Stimulated activated CD8-positive, alpha-beta memory T cell treated with anti-CD3 and anti-CD28 coated beads, Interleukin-2, amount 100 ng/mL, for 1 hour (primary cell): ENCODE data around the gene DCLK2.
"Not testable (repeated sequence)": the region's sequence is repeated elsewhere in the genome, so short reads cannot be mapped to it uniquely, and the experiment has no call there.

Experiments used
- DNase-seq, 2 donors: peaks; one replicate each; pipeline ENCODE4 v3.0.0-alpha.2; 2020; ENCODE audit warnings: low read depth in 2 of 2

The DCLK2 gene

DNA sequence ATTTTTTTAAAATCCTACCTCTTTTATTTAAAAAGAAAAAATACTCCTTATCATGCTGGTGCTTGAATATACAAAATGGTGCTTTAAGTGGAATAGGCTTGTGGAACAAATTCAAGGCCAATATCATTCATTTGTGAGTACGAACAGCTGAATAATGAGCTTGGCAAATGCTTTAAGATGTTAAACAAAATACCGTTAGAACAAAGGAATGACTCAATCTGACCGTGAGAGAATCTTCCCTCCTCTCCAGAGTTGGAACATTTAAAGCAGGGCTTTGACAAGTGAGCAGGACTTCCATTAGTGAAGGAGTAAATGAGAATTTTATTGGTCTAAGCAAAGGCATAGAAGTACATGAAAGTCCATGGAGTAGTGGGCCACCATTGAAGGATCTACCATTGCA, 74.5 kb downstream of the DCLK2 start:
- no peak for DNase-seq

DNA sequence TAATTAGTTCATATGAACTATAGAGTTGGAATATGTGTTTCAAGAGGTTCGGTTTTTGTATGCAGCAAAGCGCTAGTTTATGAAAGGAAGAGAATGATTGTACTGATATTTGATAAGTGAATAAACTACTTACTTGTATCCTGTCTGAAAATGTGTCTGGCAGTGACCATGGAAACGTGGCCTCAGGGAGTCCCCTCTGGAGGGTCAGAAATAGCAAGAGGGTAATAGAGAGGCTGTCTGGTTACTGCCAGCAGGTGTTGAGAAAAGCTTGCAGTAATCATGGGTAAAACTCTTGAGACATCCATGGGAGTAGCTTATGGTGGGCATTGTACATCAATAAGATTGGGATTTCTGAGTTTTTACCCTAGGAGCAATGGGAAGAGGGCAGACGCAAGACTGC, 77.1 kb downstream of the DCLK2 start:
- no peak for DNase-seq

DNA sequence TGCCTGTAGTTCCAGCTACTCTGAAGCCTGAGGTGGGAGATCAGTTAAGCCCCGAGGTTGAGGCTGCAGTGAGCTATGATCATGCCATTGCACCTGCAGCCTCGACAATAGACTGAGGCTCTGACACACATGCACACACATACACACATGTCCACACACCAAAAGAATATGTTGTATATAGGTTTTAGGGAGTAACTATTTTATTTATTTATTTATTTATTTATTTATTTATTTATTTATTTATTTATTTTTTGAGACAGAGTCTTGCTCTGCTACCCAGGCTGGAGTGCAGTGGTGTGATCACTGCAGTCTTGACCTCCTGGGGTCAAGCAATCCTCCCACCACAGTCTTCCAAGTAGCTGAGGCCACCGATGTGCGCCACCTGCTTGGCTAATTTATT, 78.3 kb downstream of the DCLK2 start:
- no peak for DNase-seq

DNA sequence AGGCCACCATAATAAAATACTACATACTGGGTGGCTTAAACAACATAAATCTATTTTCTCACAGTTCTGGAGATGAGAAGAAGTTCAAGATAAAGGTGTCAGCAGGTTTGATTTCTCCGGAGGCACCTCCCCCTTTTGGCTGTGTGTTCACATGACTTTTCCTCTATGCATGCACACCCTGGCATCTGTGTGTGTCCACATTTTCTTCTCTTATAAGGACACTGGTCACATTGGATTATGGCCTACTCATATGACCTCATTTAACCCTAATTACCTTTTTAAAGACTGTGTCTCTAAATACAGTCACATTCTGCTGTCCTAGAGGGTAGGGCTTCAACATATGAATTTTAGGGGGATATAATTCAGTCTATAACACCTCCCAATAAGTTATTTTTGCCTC, 79.8 kb downstream of the DCLK2 start:
- no peak for DNase-seq

DNA sequence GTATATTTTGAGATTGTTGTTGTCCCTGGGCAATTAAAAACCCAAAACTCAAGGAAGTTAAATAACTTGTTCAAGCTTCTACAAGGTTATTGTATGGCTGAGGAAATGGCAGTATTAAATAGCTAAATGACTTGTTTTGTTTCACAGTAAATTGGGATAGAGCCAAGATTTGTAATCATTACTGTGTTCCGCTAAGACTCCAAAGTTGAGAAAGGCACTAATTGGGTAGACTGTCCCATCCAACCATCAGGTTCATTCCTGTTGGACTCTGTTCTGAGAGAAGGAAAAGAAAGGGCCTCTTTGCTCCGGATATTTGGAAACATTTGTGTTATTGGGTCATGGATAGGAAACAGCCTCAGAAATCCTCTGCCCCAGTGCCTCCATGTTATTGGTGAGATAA, 82.2 kb downstream of the DCLK2 start:
- DNase-seq, result no peak

DNA sequence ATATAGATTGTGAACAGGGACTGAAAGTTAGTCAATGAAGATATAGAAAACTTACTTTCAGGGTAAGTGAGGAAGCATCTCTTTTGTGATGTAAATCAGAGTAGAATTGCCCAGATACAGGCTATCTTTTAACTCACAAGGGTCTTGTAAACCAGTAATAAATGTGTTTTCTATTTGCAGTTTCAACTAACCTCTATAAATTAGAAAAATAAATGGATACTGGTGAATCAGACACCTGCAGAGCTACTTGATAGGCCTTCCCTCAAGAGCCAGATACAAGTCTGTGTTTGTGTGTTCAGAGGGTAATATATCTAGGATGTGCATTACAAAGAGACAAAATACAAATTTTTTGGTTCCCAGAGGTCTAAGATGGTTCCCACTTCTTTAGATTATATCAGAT, 82.9 kb downstream of the DCLK2 start:
- no peak for DNase-seq

DNA sequence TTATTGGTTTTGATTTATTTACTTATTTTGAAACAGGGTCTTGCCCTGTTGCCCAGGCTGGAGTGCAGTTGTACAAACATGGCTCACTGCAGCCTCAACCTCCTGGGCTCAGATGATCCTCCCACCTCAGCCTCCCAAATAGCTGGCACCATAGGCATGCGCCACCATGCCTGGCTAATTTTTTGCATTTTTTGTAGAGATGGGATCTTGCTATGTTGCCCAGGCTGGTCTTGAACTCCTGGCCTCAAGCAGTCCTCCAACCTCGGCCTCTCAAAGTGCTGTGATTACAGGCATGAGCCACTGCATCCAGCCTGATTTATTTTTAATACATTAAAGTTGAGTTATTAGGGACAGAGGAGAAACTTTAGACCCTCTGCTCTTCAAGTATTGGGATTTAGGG, 83.8 kb downstream of the DCLK2 start:
- not testable (repeated sequence) for DNase-seq

DNA sequence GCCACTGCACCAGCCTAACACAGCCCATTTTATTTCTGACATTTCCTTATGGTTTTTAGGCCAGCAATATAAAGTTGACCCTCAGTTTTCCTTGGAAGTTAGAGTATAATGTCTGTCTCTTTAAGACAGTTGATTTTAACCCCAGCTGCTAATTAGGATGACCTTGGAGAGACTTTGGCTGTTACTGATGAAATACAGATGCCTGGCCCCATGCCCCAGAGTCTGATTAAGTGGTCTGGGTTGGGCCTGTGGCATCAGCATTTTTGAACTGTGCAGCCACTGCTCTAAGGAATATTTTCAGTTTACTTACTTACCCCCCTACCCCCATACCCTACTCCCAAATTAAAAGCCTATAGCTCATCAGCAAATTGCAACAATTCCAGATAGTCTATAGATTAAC, 85.8 kb downstream of the DCLK2 start:
- DNase-seq, result no peak

DNA sequence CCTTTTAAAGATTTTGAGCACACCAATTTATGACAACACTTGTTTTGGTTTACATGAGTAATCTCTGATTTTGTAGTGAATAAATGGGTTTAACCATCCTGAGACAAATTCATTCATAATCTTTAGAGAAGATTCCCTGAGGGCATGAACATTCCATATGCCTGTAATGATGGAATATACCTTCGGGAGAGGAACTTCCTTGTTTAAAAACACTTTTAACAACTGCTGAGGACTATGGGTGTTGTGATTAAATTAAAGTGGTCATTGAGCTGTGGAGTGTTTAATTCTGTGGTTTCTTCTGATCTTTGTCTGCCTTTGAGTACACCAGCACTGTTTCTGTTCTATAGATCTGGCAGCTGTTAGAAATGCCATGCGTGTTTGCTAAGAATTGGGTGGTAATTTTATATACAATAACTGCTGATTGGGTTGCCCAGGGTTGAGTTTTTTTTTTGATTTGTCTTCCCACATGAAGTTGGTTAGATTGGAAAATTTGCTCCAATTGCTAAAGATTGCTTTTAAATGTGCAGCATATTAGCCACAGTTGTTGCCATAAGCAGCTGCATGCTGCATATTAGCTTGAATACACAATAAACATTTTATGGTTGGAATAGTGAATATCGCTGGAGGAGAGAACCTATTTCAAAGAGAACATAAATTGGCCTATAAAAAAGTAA, 86.8 kb downstream of the DCLK2 start:
- DNase-seq, result no peak

DNA sequence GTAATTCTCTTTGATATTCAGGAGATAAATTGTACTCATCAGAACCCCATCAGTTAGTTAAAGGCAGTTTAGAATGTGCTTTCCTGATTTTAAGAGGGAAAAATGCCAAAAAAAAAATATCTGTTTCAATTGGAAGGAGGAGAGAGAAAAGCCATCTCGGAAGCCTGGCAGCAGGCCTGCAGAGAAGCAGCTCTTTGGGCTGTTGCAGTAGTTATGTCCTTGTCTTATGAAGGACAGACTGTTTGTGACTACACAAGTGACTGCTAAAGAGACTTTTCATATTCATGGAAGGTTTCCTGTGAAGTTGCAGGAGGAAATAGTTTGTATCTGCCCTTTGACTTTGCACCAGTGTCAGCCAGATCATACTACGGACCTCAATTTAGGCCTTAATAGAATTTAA, 88.8 kb downstream of the DCLK2 start:
- DNase-seq, result no peak

DNA sequence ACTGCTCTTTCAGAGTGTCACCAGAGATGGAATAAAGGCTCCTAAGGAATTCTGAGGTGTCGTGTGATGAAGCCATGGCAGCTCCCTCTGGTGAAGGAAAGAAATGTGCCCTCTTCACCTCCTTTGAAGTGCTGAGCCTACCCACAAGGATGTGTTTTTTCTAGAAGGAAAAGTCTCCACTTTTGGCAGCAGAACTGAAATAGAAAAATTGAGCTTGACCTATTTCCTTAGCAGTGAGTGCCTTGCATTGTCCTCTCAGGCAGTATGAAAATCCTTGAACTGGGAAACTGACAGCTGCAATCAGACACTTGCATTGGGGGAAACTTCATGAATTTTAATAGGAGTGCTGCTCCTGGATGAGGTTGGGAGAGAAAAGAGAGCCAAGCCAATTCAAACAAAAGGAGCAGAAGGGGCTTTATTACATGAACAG, 95.2 kb downstream of the DCLK2 start:
- DNase-seq, result no peak

DNA sequence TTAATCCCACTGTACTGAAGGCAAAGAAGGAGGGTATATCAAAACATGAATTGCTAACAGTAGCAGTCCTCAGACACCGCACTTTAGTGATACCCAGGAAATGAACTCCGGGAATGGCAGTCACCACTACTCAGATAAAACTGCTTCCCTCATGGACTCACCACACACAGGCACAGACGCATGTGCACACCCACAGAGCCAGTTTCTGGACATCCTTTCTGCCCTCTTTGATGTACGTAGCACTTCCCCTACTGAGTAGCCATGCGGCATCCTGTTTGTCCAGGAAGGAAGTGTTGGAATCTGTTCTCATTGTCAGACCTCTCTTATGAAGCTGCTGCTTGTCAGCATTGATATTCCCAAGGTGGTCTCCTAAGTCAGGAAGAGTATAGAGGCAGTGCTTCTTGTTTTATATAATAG, 95.7 kb downstream of the DCLK2 start:
- no peak for DNase-seq

DNA sequence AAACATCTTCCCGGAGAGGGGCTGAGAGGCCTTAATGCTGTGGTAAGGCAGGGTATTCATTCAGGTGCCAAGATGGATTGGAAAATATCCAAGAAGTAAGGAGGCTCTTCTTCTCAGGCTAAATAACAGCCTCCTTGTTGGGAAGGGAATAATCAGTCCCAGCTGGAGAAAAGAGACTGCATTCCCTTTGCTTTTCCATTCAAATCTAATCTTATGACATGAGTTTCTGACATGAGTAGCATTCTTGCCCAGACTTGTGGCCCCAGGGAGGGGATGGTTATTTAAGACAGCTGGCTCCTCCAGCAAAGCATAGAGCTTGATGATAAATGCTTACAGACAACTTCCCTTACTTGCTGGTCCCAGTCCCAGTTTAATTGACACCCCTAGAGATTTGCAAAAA, 98.3 kb downstream of the DCLK2 start:
- DNase-seq, result no peak

DNA sequence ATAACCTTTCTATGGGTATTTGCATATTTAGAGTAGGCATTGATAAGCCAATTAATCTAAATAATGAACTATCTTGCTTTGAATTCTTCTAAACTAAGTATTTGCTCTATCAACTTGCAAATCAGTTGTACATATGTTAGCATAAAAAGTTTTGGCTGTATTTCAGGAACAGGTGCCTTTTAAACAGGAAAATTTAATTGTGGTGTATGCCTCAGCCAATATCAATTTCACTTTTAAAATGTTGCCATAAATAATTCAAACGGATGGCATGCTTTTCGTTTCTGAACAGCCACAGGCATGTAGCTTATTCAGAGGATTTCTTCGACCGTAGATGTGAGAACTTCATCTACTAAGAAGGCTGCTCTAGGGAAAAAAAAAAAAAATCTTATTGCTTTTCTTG, 99.9 kb downstream of the DCLK2 start:
- DNase-seq, result no peak

DNA sequence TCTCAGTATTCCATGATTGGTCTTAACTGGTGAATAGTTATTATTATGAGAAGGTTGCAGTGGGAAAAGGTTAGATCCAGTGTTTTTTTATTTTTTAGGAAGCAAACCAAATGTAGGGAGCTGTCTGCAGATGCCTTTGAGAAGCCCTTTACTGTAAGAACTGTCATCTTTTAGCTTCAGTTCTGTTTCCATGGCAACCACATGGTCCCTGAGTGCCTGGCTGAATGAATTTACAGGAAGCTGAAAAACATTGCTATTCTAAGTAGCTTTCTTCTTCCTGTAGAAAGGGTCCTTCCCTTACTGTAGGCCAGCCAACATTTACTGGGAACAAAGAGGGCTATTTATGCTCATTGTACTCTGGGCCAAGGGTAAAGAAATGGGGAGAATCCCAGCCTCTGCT, 103.3 kb downstream of the DCLK2 start:
- no peak for DNase-seq

DNA sequence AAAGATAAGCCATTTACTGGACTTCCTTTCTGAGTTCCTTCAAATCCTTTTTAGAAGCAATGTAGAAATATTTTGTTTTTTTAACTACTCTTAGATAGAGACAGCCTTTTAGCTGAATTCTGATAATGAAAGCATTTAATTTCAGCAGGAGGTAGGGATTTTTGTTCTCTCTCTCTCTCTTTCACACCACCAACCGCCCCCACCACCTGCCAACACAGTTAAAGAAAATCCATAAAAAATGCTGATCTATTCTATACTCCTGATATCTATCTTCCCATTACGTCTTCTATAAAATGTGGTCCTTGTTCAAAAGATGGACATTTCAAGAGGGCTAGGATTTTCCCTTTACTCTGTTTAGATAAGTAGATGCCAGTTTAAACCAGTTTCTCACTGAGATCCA, 104.5 kb downstream of the DCLK2 start:
- no peak for DNase-seq

DNA sequence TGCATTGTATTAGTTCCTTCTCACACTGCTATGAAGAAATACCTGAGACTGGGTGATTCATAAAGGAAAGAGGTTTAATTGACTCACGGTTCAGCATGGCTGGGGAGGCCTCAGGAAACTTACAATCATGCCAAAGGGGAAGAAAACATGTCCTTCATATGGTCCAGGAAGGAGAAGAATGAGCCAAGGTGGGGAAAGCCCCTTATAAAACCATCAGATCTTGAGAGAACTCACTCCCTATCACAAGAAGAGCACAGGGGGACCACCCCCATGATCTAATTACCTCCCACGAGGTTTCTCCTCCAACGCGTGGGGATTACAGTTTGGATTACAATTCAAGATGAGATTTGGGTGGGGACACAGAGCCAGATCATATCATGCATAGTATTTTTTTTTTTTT, 106.8 kb downstream of the DCLK2 start:
- DNase-seq, result not testable (repeated sequence)

DNA sequence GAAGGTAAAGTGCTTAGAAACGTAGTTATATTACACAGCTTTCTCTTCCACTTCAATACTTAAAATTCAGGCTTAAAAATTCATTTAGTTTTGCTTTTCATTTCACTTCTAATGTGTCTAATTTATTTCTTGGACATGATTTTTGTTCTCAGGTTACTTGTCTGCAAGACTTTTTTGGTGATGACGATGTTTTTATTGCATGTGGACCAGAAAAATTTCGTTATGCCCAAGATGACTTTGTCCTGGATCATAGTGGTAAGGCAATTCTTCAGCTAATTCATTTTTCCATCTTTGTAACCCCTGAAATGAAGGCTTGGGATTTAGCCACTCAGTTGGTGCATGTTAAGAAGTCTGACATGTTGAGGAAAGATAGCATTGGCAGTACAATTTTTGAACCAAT, 114.7 kb downstream of the DCLK2 start:
- no peak for DNase-seq

DNA sequence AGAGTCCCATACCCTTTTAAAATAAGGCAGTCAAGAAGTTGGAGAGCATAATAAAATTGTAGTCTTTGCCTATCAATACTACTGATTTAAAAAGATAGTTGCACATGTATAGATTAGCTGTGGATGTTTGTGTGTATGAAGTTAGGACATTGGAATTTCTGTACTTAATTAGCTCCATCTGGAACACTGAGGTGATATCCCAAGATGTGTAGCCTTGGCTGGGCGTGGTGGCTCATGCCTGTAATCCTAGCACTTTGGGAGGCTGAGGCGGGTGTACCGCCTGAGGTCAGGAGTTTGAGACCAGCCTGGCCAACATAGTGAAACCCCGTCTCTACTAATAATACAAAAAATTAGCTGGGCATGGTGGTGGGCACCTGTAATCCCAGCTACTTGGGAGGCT, 119.0 kb downstream of the DCLK2 start:
- DNase-seq, result not testable (repeated sequence)

DNA sequence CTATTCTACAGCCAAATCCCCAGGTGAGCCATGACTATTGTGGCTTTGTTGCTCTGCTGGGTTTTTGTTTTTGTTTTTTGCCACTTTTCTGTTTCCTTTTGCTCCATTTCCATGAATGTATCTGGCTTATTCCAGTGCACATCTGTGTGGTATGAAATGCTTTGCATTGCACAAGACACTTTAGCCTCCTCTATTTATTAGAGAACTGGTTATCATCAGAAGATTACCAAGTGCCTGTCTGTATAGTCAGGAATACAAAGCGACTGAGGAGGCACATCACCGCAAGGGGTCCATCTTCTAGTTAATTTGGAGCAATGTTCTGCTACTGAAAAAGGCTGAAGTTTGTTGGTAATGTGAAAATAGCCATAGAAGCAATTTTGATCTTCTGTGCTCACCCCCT, 120.8 kb downstream of the DCLK2 start:
- no peak for DNase-seq

DNA sequence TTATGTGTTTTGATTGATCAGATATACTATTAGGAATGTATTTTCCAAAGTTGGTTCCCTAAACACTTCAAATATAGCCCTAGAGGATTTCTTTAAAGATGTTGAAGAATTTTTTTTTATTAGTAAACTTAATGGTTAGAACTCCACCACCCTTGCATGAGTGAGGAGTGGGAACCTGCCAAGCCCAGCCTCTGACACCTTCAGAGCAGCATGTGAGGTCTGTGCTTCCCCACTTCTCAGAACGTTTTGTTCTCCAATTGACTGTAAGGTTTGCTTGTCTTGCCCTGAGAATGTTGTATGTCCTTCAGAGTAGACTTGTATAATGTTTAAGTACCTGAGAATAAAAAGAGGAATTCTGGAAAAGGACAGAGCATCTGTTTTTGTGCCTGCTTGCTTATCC, 126.8 kb downstream of the DCLK2 start:
- no peak for DNase-seq

DNA sequence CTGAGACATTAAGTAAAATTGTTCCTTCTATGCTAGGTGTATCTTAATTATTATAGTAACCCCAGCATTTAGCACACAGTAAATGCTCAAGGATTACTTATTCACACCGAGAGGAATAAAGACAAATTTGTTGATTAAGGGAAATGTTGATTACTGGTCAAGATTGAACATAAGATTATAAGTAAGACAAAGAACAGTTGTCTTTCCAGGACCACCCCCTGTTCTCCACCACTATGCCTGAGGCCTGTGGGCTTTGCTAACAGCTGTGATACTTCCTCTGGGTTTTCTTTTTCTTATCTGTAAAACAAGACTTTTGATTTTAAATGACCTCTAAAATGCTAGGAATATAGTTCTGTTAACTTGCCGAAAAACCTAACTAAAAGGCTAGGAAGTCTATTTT, 128.0 kb downstream of the DCLK2 start:
- no peak for DNase-seq

DNA sequence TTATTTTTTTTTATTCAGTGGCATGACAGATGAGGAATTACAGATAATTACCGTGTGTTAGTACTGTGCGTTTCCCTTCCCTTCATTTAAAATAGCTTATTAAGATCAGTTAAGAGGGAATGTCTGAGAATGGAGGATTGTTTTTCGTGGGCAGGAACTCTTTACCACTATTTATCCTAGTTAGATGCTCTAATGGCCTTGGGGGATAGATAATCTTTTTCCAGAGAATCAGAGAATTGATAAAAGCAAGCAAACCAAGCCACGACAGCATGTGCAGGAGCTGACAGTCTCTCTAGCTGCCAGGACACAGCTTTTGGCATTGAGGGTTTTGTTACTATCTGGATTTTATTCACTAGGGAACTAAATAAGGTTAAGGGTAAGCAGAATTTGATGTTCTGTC, 128.7 kb downstream of the DCLK2 start:
- DNase-seq, result no peak

DNA sequence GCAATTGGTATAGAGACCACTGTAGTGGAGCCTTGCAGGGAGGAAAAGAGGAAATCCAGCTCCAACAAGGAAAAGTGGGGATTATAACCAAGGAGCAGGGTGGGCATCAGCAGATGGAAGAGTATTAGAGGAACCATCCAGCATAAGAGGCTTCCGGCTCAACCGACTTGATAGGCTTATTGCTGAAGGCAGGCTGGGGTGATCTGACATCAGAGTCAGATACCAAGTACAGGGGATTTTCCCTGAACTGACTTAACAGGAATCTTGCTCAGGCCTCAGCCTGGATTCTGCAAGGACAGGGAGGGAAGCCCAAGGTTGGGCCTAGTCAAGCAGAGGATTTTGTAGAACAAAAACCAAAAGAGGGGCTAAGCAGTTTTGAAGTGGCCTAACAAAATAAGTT, 129.6 kb downstream of the DCLK2 start:
- no peak for DNase-seq
